ENCODE measurements around the gene PPP3R1.

- TF ChIP-seq CTCF (IDR thresholded peaks at IDR 0.05; ENCODE audit: low read depth, low read length, poor library complexity, severe bottlenecking) (no peak), EZH2phosphoT487 (IDR thresholded peaks at IDR 0.05; ENCODE audit: borderline replicate concordance, low read length) (no peak)
Observed at GRCh38 chr2:68244456-68244855, 7.9 kb downstream of the PPP3R1 start.

Data from DOHH2 (cell line).